ENCODE measurements around the gene SYNDIG1.

GRCh38 chr20:24533449-24533848 is 64.0 kb downstream of the SYNDIG1 start:
- TF ChIP-seq CTCF (IDR thresholded peaks at IDR 0.05): no peak
- TF ChIP-seq POLR2A (IDR thresholded peaks at IDR 0.05): no peak

Measured in body of pancreas (tissue), 4 donors.